ENCODE results near the gene PTPRG.
A peak's percentile ranks its signal among the peaks of the same experiment; 100 is the strongest.

Gene PTPRG

DNA sequence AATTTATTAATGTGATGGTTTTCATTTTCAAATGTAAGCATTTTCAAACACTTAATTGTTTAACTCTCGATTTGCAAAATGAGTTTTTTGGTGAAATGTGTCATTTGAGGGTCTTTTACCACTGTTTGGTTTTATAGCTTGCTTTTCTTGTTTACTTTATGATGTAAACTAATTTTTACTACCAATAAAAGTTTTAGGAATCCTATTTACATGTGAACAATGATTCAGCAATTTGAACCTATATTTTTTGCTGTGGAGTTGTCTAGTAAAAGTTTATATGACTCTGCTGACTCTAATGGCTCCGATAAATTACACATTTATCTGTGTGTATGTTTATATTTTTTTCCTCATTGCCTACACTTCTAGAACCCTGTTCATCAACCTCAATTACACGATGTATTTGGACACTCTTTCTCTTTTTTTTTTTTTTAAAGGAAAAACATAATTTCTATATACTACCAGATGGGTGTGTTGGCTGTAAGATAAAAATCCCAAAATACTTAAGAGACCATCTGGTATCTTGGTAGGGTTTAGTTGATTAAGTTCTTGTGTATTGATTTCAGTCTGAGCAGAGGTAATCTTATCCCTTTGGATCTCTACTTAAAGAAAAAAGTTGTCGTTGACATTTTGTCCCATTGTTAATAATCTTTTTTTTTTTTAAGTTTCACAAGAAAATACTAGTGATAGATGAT is 89.5 kb downstream of the PTPRG start:
- DNase-seq (ENCODE audit: low spot score): no peak

DNA sequence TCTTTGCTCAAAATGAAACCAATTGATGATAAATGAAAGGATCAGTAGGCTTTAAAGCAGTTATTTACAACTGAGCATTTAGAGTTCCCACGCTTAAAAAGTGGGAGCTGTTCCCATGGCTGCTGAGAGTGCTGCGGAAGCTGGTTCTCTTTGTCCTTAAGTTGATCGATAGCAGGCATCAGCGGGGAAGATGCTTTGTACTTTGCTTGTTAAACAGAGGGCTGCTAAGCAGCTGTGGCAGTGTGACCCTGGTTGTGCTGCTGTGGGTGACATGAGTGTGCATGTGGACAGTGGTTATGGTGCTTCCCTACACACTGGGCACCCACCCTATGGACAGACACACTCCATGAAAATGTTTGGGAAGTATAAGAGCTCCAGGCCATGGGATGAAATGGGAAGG is 96.3 kb downstream of the PTPRG start:
- no peak for DNase-seq (ENCODE audit: low spot score)

DNA sequence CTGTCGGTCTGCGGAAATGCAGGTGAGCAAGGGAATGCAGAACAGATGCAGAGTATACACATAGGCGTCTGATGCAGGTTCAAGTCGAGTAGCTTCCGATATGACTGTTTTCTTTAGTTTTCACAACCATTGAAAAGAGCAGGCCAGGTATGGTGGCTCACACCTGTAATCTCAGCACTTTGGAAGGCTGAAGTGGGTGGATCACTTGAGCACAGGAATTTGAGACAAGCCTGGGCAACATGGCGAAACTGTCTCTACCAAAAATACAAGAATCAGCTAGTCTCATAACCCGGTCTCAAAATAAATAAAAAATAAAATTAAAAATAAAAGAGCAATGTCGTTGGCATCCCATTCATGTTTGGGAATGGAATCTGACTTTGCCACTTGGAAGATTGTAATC is 101.5 kb downstream of the PTPRG start:
- DNase-seq (ENCODE audit: low spot score): no peak

- no peak for DNase-seq (ENCODE audit: low spot score)
Measured at GRCh38 chr3:61663356-61664104, 102.2 kb downstream of the PTPRG start.

GRCh38 chr3:61664105-61664482 is 102.7 kb downstream of the PTPRG start:
- peak; percentile 91 for DNase-seq (ENCODE audit: low spot score)

DNA sequence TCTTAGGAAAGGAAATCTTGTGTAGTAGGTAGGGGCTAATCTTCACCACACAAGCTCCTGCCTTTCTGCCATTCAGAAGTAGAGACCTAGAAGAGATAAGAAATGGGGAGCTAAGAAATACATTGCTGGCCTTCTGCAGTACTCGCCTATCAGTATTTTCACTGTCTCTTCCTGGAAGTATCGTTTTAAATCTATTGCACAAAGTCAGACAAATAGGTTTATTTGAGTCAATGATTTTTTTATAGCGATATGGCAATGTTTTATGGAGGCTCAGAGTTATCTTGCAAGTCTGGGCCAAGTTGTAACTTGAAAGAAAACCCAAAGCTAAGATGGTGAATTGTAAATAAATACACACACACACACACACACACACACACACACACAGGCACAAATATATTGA is 103.8 kb downstream of the PTPRG start:
- no peak for DNase-seq (ENCODE audit: low spot score)

- DNase-seq (ENCODE audit: low spot score): no peak
Measured at GRCh38 chr3:61665987-61666386, 104.6 kb downstream of the PTPRG start.

GRCh38 chr3:61666615-61667330 is 105.4 kb downstream of the PTPRG start:
- no peak for DNase-seq (ENCODE audit: low spot score)

DNA sequence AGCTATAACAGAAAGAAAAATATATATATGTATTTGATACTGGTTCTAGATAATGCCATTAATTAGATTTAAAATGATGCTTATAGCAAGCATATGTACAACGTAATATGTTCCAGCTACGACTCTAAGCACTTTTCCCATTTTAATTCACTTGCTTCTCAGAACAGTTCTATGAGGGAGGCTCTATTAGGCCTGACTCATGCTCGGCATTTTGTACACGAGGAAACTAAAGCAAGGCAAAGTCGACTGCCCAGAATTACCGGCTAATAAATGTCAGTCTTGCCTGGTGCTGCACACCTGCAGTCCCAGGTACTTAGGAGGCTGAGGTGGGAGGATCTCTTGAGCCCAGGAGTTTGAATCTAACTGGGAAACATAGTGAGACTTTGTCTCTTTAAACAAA is 106.0 kb downstream of the PTPRG start:
- DNase-seq (ENCODE audit: low spot score): no peak

DNA sequence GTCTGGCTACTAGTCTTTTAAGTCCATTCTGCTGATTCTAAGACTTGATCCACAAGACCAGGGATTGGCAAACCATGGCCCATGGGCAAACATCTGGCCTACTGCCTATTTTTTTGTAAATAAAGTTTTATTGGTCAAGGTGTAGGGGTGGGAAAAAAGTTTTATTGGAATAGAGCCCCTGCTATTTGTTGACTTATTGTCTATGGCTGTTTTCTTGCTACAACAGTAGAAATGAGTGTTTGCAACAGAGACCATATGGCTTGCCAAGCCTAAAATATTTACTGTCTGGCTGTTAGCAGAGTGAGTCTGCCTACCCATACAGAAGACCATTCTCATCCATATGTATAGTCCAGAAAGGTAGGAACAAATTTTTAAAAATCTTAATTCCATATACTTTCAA is 106.4 kb downstream of the PTPRG start:
- no peak for DNase-seq (ENCODE audit: low spot score)

GRCh38 chr3:61668317-61668864 is 107.0 kb downstream of the PTPRG start:
- no peak for DNase-seq (ENCODE audit: low spot score)

- DNase-seq (ENCODE audit: low spot score): no peak
Measured at GRCh38 chr3:61669203-61669602, 107.8 kb downstream of the PTPRG start.

- DNase-seq (ENCODE audit: low spot score): no peak
Measured at GRCh38 chr3:61669668-61670299, 108.4 kb downstream of the PTPRG start.

- DNase-seq (ENCODE audit: low spot score): no peak
Measured at GRCh38 chr3:61673651-61674050, 112.3 kb downstream of the PTPRG start.

DNA sequence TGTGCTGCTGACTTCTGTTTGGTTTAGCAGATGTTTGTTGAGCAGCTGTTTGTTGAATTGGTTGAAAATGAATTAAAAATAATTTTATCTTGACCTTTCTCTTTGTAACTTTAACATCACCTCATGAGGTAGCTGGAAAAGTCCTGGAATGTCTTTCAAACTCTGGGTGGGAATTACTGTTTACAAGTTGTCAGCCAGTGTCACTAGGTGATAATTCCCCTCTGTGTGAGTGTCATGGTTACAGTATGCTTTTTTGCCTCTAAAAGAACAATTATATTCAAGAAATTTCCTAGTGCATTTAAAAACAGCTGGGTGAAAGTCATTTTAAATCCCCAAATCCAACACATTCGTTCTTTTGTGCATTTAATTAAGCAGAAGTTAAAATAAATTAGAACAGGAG is 113.2 kb downstream of the PTPRG start:
- no peak for DNase-seq (ENCODE audit: low spot score)

DNA sequence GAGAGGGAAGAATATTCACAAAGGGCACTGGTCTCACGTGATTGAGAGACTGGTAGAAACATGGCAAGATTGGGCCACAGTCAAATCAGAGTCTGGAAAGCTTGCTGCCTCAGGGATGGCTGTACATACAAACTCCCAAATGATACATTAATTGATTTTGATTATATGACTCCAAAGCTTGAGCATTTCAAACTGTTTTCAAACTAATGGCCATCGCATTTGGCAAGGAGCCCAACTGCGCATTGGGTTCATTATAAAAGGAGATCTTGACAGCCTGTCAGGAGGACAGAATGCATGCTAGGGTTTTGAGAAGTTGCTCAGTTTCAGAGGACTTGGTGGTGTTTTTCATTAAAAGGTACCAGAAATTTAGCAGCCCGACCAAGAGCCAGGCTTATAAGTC is 117.7 kb downstream of the PTPRG start:
- DNase-seq (ENCODE audit: low spot score): no peak

- no peak for DNase-seq (ENCODE audit: low spot score)
Measured at GRCh38 chr3:61680617-61681016, 119.2 kb downstream of the PTPRG start.

- DNase-seq (ENCODE audit: low spot score): no peak
Measured at GRCh38 chr3:61681636-61682035, 120.3 kb downstream of the PTPRG start.

DNA sequence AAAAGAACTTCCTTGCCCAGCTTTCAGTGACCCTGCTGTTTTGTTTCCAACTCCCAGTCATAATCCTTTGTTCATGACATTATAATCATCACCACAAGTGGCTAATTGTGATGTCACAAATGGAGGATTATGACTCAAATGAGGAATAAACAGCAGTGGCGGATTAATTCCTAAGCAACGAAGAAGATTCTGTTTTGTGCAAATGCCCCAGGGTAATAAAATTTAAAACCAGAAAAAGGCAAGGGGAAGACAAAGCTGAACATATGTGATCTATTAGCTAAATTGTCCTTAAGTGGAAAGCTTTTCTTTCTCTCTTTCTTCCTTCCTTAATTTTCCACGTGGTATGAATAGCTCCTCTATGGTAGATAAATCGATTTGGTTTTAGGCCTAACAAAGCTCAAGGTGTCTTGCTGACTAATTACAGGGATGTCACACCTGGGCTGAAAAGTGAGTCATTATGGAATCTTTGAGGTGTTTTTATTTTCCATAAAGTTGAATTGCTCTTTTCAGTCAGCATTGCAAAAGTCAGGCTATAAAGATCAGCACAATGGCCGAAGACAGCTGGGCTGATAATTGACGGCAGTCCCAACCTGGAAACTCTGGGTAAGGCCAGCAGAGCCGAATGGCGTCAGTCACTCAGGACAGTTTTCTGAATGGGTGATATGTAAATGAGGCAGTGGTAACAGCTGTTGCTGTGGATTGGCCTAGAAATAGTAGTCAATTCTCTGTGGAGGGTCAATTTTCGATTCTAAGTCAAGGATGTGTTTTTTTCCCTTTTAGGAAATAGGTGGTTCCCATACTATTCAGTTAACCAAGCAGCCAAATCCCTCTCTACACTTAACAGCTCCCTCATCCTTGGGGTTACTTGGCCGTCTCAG is 121.5 kb downstream of the PTPRG start:
- DNase-seq (ENCODE audit: low spot score): peak; percentile 68

DNA sequence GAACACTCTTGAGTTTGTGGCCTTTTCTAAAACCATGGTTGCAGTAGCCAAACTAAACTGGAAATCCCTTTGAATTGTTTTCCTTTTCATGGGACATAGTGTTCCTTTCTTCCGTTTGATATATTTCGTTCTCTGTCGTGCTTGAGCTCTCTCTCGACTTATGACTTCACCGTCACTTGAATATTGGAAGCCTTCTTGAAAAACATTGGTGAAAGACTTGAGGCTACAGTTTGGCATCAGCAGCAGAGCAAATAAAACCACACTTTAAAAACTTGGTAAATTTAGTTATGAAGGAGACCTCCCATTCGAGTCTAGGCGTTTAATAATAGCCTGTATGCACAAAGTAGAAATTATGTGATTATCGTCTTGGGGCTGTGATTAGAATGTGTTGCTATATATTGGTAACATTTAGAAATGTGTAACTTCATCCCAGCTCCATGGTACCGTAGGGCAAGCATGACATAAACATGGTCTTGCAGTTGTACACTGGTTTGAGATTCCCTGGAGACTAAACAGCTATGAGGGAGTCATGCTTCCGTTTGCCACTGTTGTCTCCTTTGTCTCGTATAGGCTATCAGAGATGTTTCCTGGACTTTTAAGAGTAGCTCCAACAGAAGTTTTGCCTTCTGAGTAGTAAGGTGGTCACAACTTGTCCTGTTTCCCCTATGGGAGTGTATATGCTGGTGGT is 122.3 kb downstream of the PTPRG start:
- DNase-seq (ENCODE audit: low spot score): no peak

- no peak for DNase-seq (ENCODE audit: low spot score)
Measured at GRCh38 chr3:61684386-61684785, 123.0 kb downstream of the PTPRG start.
